ACC112 (cell line): Measurements from ENCODE around the gene B3GNT4.

Experiments
- H2AFZ ChIP-seq: fragments of 200-600 bp; sonication (generic); one replicate; pipeline ENCODE4 v1.6.0; 2017; ENCODE audit warnings: antibody characterized with exemption, low read length; ENCODE audit not compliant: unreplicated experiment
- H3K27ac ChIP-seq: fragments of 200-600 bp; sonication (generic); 2 replicates; pipeline ENCODE4 v1.5.1; 2014; ENCODE audit warnings: low read depth, mild to moderate bottlenecking, antibody characterized with exemption, low read length, moderate library complexity
- H3K27me3 ChIP-seq: fragments of 200-600 bp; sonication (generic); 2 replicates; pipeline ENCODE4 v1.6.1; 2014; ENCODE audit warnings: mild to moderate bottlenecking, antibody characterized with exemption, low read length, moderate library complexity, mixed read lengths; ENCODE audit not compliant: insufficient read depth
- H3K36me3 ChIP-seq: fragments of 200-600 bp; sonication (generic); 2 replicates; pipeline ENCODE4 v1.6.1; 2016; ENCODE audit warnings: mild to moderate bottlenecking, antibody characterized with exemption, low read length, moderate library complexity, mixed read lengths; ENCODE audit not compliant: insufficient read depth
- H3K4me1 ChIP-seq: fragments of 200-600 bp; sonication (generic); one replicate; pipeline ENCODE4 v1.6.1; 2016; ENCODE audit warnings: low read length, mixed read lengths; ENCODE audit not compliant: insufficient read depth, unreplicated experiment, control insufficient read depth
- H3K4me3 ChIP-seq: fragments of 200-600 bp; sonication (generic); 2 replicates; pipeline ENCODE4 v1.5.1; 2014; ENCODE audit warnings: mild to moderate bottlenecking, low read depth, low read length
- H3K79me2 ChIP-seq: fragments of 200-600 bp; sonication (generic); one replicate; pipeline ENCODE4 v1.6.0; 2016; ENCODE audit warnings: low read length; ENCODE audit not compliant: control insufficient read depth, unreplicated experiment, insufficient read depth

The B3GNT4 gene

DNA sequence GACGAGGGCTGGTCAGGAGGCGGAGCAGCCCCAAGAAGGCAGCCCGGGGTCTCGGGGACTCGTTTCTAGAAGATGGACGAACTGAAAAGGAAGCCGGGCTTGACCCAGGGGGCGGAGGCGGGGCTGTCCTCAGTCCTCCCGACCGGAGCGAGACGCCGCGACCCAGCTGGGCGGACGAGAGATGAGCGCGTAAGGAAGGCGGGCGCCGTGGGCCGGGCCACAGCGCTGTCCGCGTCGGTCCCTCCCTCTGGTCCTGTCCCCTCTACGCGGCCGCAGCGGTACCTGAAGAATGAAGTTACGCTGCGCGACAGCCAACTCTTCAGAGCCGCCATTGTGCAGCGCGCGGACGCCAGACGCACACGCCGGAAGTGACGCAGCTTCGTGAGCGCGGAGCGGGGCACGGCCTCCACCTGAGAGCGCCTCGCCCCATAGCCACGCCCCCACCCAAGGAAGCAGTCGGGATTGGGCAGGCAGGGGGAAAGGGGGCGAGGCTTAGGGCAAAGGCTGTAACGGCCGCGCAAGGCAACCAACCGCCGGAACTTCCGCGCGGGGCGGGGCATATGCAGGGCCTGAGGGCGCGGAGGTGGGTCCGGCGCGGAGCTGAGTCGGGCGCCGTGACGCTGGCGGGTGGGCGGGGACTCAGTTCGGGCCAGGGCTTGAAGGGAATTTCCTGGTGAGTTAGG, 22.3 kb downstream of the B3GNT4 start, which contains the start of gene DIABLO:
Gene DIABLO (minus strand): TSS at position 370 of the 683 bp plus-strand sequence. CDS start 38 bp downstream, at position 332.
- Histone ChIP-seq H3K36me3 (peaks cover 8% of the 10 kb centered on the region; the same call in 1 of the 2 replicates), H3K4me3 (peak within 1 kb of the TSS; percentile 91), H3K4me1 (peaks cover 20% of the 10 kb centered on the region), H2AFZ (peak within 1 kb of the TSS; percentile 19), H3K27me3 (no peaks in the 10 kb centered on the region), H3K27ac (peak within 1 kb of the TSS; percentile 90), H3K79me2 (peaks cover 45% of the 10 kb centered on the region)

DNA sequence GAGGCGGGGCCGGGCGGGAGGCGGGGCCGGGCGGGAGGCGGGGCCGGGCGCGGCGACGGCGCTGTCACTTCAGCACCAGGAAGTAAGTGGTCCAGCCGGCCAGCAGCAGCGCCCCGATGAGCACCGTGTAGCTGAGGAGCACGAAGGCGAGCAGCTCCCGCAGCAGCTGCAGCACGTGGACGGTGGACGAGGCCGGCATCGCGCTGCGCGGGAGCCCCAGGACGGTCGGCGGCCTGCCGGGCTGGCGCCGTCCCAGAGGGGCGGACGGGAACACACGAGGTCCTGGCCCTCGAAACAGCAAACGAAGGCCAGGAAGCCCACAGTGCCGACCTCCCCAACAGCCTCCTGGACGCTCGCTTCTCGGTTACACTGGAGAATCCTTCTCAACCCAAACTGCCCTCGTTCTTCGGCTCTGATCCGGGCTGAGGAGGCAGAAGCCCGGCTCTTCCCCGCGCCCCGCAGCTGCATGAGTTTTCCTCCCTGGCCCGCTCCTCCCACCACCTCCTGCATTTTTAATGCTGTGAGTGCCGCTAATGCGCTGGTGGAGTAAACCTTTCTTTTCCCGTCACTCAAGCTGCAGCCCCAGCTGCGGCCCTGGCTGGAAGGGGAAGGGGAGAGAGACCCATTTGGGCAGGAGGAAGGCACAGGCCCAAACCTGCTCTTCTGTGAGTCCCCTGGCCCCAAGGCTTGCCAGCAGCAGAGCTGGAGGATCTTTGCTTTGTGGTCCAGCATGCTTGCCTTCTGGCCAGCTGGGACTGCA, 23.0 kb downstream of the B3GNT4 start:
- H3K36me3 ChIP-seq, result peaks cover 4% of the 10 kb centered on the region; the same call in 1 of the 2 replicates
- H3K27me3 ChIP-seq, result no peaks in the 10 kb centered on the region
- H3K4me3 ChIP-seq, result peak overlapping the region; percentile 71
- peaks cover 20% of the 10 kb centered on the region for H3K4me1 ChIP-seq
- no peak overlapping the region for H3K27ac ChIP-seq
- H3K79me2 ChIP-seq, result peaks cover 38% of the 10 kb centered on the region
- H2AFZ ChIP-seq, result no peak overlapping the region

DNA sequence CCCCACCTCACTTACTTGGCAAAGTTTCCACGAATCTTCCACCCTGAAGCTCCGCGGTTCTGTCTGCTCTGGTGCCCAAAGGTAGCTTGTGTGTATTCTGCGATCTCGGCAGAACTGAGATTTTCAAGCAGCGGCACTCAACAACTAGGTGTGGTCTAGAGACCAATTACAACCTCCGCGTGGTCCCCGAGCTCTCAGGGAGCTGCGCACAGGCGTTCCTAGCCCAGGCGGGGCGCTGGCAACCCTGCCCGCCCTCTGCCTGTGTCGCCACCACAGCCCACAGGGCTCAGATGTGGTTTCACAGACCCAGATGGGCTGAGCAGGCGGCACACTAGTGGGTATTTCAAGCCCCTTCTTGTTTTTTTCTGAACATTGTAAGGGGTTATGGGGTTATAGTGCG, 23.8 kb downstream of the B3GNT4 start:
- H3K4me3 ChIP-seq, result no peak overlapping the region

DNA sequence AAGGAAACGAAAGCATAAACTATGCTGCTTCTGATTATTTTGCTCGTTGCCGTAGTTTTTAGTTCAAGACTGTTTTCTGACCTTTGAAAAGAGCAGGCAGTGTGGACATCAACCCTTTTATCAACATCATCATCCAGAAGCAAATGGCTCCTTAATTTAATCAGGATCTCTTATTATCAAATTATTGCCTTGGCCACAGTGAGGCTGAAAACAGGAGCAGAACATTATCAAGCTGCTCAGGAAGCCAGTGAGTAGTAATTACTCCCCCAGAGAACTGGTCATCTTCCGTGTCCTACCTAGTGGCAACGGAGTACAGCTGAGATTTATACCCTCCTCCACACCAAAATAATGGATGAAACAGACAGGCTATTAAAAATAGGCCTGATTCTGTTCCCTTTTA, 24.6 kb downstream of the B3GNT4 start:
- no peak overlapping the region for H2AFZ ChIP-seq
- no peaks in the 10 kb centered on the region for H3K27me3 ChIP-seq
- no peak overlapping the region for H3K4me3 ChIP-seq
- 0 out of 2 replicates have a peak, but pooled peaks cover 4% of the 10 kb centered on the region for H3K36me3 ChIP-seq
- H3K27ac ChIP-seq, result no peak overlapping the region
- H3K79me2 ChIP-seq, result peaks cover 24% of the 10 kb centered on the region
- H3K4me1 ChIP-seq, result peaks cover 20% of the 10 kb centered on the region

More for the DNA sequence above, 23.8 kb downstream of the B3GNT4 start:
- 0 out of 2 replicates have a peak, but pooled peaks cover 4% of the 10 kb centered on the region for H3K36me3 ChIP-seq
- peaks cover 31% of the 10 kb centered on the region for H3K79me2 ChIP-seq
- H3K27ac ChIP-seq, result no peak overlapping the region
- H3K27me3 ChIP-seq, result no peaks in the 10 kb centered on the region
- no peak overlapping the region for H2AFZ ChIP-seq
- H3K4me1 ChIP-seq, result peaks cover 20% of the 10 kb centered on the region

DNA sequence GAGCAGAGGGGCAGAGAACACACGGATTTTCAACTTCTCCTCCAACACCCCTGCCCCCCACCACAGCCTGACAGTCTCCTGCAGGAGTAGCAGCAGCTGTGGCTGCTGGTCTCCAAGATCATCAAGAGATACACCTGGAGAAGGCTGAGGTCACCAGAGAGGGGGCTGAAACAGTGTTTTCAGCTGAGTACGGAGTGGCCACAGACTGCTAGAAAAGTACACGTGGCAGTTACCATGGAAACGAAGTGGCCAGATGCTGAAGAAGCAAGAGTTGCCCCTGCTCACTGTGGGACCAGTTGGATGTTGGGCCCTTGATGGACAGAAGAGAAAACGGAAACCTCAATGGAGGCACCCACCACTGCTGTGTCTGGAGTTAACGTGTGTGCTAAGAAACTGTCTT, 27.3 kb downstream of the B3GNT4 start:
- Histone ChIP-seq H2AFZ (no peak overlapping the region), H3K4me3 (no peak overlapping the region), H3K79me2 (no peaks in the 10 kb centered on the region), H3K27ac (no peak overlapping the region), H3K27me3 (no peaks in the 10 kb centered on the region), H3K4me1 (peaks cover 6% of the 10 kb centered on the region), H3K36me3 (no peaks in the 10 kb centered on the region)

DNA sequence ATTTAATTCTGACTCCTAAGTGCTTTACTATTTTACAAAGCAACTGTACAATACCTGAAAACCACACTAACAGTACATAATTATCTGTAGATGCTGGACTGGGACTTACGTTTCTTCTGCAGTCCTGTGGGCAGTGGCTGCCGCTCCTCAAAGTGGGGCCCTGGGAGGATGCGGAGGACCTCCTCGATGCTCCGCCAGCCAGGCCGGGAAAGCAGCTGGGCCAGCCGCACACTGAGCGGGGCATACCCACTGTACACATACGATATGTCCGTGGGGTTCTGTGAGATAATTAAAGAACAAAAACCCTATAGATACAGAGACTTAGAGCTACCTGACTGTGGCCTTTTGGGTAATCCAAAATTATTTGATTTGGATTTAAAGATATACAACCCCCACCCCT, 29.2 kb downstream of the B3GNT4 start:
- Histone ChIP-seq H3K4me1 (no peaks in the 10 kb centered on the region), H3K27ac (no peak overlapping the region), H3K79me2 (no peaks in the 10 kb centered on the region), H3K4me3 (no peak overlapping the region), H3K27me3 (no peaks in the 10 kb centered on the region), H2AFZ (no peak overlapping the region), H3K36me3 (0 out of 2 replicates have a peak, but pooled peaks cover 3% of the 10 kb centered on the region)

DNA sequence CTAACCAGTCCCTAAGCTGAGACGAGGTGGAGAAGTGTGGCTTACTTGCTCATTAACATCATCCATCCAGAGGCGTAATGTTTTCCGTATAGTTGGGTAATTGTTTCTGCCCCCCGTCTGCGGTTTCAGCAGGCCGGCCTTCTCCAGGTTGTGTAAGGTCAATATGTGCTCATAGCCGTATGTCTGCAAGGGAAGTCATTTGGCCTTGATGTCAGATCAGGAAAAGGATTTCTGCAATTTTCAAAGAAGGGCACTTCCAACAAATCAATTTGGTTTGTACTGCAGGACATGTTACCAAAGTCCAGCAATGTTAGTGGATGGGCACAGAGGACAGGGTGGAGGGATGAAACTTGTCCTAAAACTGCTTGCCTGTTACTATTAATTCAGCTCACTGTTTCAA, 32.2 kb downstream of the B3GNT4 start:
- no peak overlapping the region for H3K27ac ChIP-seq
- H3K27me3 ChIP-seq, result no peaks in the 10 kb centered on the region
- no peak overlapping the region for H2AFZ ChIP-seq
- H3K4me1 ChIP-seq, result no peaks in the 10 kb centered on the region
- 0 out of 2 replicates have a peak, but pooled peaks cover 3% of the 10 kb centered on the region for H3K36me3 ChIP-seq
- no peaks in the 10 kb centered on the region for H3K79me2 ChIP-seq
- H3K4me3 ChIP-seq, result no peak overlapping the region

DNA sequence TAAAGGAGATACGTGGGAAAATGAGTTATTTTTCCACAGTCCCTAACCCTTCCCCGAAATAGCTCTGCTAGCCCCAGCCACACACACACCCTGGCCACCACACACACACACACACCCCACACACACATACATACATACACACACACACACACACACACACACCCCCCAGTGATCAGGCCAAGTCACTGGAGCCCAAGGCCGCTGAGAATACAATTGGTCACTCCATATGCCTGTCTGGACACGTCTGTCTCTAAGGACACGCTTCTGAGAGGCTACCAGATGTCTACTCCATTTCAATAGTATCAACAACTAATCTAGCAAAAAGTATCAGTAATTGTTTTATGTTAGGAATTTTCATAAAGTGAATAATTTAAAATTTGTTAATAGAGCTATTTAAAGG, 35.4 kb downstream of the B3GNT4 start:
- Histone ChIP-seq H3K4me1 (no peaks in the 10 kb centered on the region), H3K79me2 (no peaks in the 10 kb centered on the region), H2AFZ (no peak overlapping the region), H3K27ac (no peak overlapping the region), H3K36me3 (0 out of 2 replicates have a peak, but pooled peaks cover 3% of the 10 kb centered on the region), H3K4me3 (no peak overlapping the region), H3K27me3 (no peaks in the 10 kb centered on the region)

DNA sequence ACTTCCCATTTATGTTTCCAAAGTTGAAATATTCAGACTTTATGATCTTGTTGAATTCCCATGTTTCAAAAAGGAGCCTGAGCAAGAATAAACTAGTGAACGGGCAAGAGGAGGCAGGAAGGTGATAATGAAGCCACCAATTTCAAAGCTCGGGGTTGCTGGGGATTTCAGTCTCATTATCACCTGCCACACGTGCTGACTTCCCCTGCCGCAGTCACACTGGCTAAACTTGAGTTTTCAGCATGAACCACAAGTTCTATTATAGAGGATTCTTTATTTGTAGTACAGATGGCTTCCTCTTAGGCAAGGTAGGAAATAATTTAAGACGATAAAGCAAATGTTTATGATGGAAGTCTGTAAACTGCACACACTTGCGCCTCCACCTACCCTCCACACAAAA, 40.5 kb downstream of the B3GNT4 start:
- Histone ChIP-seq H2AFZ (no peak overlapping the region), H3K4me1 (no peaks in the 10 kb centered on the region), H3K79me2 (no peaks in the 10 kb centered on the region), H3K27me3 (no peaks in the 10 kb centered on the region), H3K36me3 (no peaks in the 10 kb centered on the region; the same call in 1 of the 2 replicates), H3K4me3 (no peak overlapping the region), H3K27ac (no peak overlapping the region)

DNA sequence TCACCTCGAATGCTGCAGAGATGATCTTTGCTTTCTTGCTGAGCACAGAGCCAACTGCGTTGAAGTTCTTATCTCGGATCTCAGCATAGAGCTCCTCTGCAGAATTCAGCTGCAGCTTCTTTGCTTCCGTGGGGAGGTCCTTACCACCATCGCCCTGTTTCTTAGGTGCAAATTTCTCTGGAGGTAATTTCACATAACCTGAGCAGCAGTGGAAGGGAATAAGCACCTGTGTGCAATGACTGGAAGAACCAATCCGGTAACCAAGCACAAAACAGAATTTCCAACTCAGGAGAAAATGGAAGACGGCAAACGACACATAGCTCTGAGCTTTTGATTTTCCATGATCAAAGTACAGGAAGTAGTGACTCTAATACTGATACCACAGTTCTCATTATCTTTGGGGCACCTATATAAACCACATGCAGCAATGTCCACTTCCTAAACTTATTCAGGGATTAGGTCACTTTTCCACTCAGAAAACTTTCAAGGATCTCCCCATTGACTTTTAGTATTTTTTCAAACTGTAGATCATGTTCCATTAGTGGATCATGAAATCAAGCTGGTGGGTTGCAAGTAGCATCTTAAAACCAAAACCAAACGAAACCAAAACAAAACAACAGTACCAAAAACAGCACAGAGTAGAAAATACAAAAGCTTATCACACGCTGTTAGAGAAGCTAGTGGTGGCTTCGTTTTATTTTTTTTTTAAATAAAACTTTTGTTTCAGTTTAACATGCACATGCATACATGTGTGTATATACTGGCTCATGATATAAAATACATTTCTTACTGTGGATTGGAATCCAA, 41.3 kb downstream of the B3GNT4 start:
- no peaks in the 10 kb centered on the region; the same call in 1 of the 2 replicates for H3K36me3 ChIP-seq
- H2AFZ ChIP-seq, result no peak overlapping the region
- no peaks in the 10 kb centered on the region for H3K79me2 ChIP-seq
- no peaks in the 10 kb centered on the region for H3K27me3 ChIP-seq
- H3K4me3 ChIP-seq, result no peak overlapping the region
- no peaks in the 10 kb centered on the region for H3K4me1 ChIP-seq
- H3K27ac ChIP-seq, result no peak overlapping the region
